SK-N-SH (cell line): ENCODE results near the gene EMX1. TPM values are rescaled to one million over a fixed set of nuclear protein-coding genes. Genes with fewer than 3 reads are reported as not detected.

Source experiments
- CTCF ChIA-PET: fragments of 300-600, 350-600 bp; formaldehyde crosslinking; extraction: SDS; loops from one replicate; lab custom pipeline; 2021; lab: Yijun Ruan, JAX
- POLR2A ChIA-PET: fragments of 350-600 bp; sonication (Branson Sonifier 250); formaldehyde crosslinking; extraction: SDS; loops from one replicate; lab custom pipeline; 2020; ENCODE audit warnings: antibody characterized with exemption, inconsistent platforms; lab: Yijun Ruan, JAX
- DNase-seq: peaks from one replicate; pipeline ENCODE4 v3.0.0; 2012
- H2AFZ ChIP-seq: fragments of 200-600 bp; sonication (generic); 2 replicates; pipeline ENCODE4 v1.8.1; 2016; ENCODE audit warnings: antibody characterized with exemption, mild to moderate bottlenecking, low read depth
- H3F3A ChIP-seq: fragments of 200-600 bp; sonication (generic); replicated peaks from 2 replicates; pipeline ENCODE3; 2016; ENCODE audit warnings: antibody characterized with exemption, mild to moderate bottlenecking; ENCODE audit not compliant: insufficient read depth
- H3K27ac ChIP-seq, 2 experiments: fragments of 200-500 bp in 1 of 2; fragments of 200-600 bp in 1 of 2; sonication (Bioruptor generic) in 1 of 2; sonication (generic), shearing (Covaris generic) in 1 of 2; 2 replicates each; pipeline versions ENCODE4 v1.5.1 to v1.6.1; 2014 to 2016; ENCODE audit warnings: low read depth in 2 of 2, inconsistent platforms in 1 of 2, low read length in 1 of 2, mild to moderate bottlenecking in 1 of 2, mixed read lengths in 1 of 2
- H3K27me3 ChIP-seq: fragments of 200-600 bp; sonication (generic), shearing (Covaris generic); 2 replicates; pipeline ENCODE4 v1.6.1; 2016; ENCODE audit warnings: mixed run types; ENCODE audit not compliant: insufficient read depth
- H3K36me3 ChIP-seq, 2 experiments: fragments of 200-500 bp in 1 of 2; fragments of 200-600 bp in 1 of 2; sonication (Bioruptor generic) in 1 of 2; sonication (generic) in 1 of 2; replicated peaks in 1 of 2; 2 replicates each; pipeline versions ENCODE3 to v1.5.1; 2014 to 2016; ENCODE audit warnings: low read length in 1 of 2, mild to moderate bottlenecking in 1 of 2; ENCODE audit not compliant: insufficient read depth in 2 of 2, control insufficient read depth in 1 of 2
- H3K4me1 ChIP-seq, 2 experiments: fragments of 200-500 bp in 1 of 2; fragments of 200-600 bp in 1 of 2; sonication (Bioruptor generic) in 1 of 2; sonication (generic), shearing (Covaris generic) in 1 of 2; 2 replicates each; pipeline versions ENCODE4 v1.5.1 to v1.6.1; 2014 to 2016; ENCODE audit warnings: low read depth in 1 of 2, low read length in 1 of 2, mixed run types in 1 of 2; ENCODE audit not compliant: insufficient read depth in 2 of 2, control insufficient read depth in 1 of 2
- H3K4me2 ChIP-seq: fragments of 200-600 bp; sonication (generic), shearing (Covaris generic); 2 replicates; pipeline ENCODE4 v1.6.1; 2017; ENCODE audit warnings: mixed run types
- H3K4me3 ChIP-seq, 2 experiments: fragments of 200-500 bp in 1 of 2; fragments of 200-600 bp in 1 of 2; sonication (Bioruptor generic) in 1 of 2; sonication (generic), shearing (Covaris generic) in 1 of 2; 2 replicates each; pipeline versions ENCODE4 v1.5.1 to v1.8.1; 2014 to 2016; ENCODE audit warnings: low read depth in 2 of 2, inconsistent platforms in 1 of 2, low read length in 1 of 2, mild to moderate bottlenecking in 1 of 2, mixed read lengths in 1 of 2, moderate library complexity in 1 of 2
- H3K79me2 ChIP-seq: fragments of 200-600 bp; sonication (generic); 2 replicates; pipeline ENCODE4 v1.8.1; 2017; ENCODE audit warnings: mild to moderate bottlenecking; ENCODE audit not compliant: insufficient read depth
- H3K9ac ChIP-seq: fragments of 200-600 bp; sonication (generic); 2 replicates; pipeline ENCODE4 v1.6.1; 2017; ENCODE audit warnings: mixed run types
- H3K9me2 ChIP-seq: fragments of 200-600 bp; sonication (generic); 2 replicates; pipeline ENCODE4 v1.6.1; 2017; ENCODE audit warnings: mixed run types
- H3K9me3 ChIP-seq: fragments of 200-600 bp; sonication (generic); 2 replicates; pipeline ENCODE4 v1.6.1; 2017; ENCODE audit warnings: mixed run types, mild to moderate bottlenecking, moderate library complexity
- H4K20me1 ChIP-seq: fragments of 200-600 bp; sonication (generic); 2 replicates; pipeline ENCODE4 v1.6.1; 2017; ENCODE audit warnings: mild to moderate bottlenecking, mixed run types; ENCODE audit not compliant: insufficient read depth
- CHD2 ChIP-seq: fragments of 150-350 bp; IDR thresholded peaks from 2 replicates; pipeline ENCODE4 v1.6.1; 2018; ENCODE audit warnings: low read length; ENCODE audit not compliant: partially characterized antibody
- FOSL2 ChIP-seq: IDR thresholded peaks from 2 replicates; pipeline ENCODE4 v1.4.0; 2012; ENCODE audit warnings: low read depth, mild to moderate bottlenecking, moderate library complexity, borderline replicate concordance
- FOXJ3 ChIP-seq: sonication (generic); formaldehyde crosslinking; IDR thresholded peaks from 2 replicates; pipeline ENCODE4 v1.5.1; 2020; ENCODE audit warnings: mild to moderate bottlenecking, missing genetic modification reagents
- FOXM1 ChIP-seq: IDR thresholded peaks from 2 replicates; pipeline ENCODE4 v1.4.0; 2012; ENCODE audit warnings: low read depth, mild to moderate bottlenecking
- GABPA ChIP-seq: IDR thresholded peaks from 2 replicates; pipeline ENCODE4 v1.4.0; 2012; ENCODE audit warnings: low read depth, mild to moderate bottlenecking
- JUND ChIP-seq: IDR thresholded peaks from 2 replicates; pipeline ENCODE4 v1.4.0; 2012
- MEF2A ChIP-seq: IDR thresholded peaks from 2 replicates; pipeline ENCODE4 v1.4.0; 2012; ENCODE audit warnings: low read depth, borderline replicate concordance
- MXI1 ChIP-seq: IDR thresholded peaks from 2 replicates; pipeline ENCODE4 v1.6.1; 2012; ENCODE audit warnings: mild to moderate bottlenecking, low read depth, low read length, improper control_type of control experiment
- NRF1 ChIP-seq: IDR thresholded peaks from 2 replicates; pipeline ENCODE4 v1.6.1; 2012; ENCODE audit warnings: low read depth, mild to moderate bottlenecking, low read length
- POLR2AphosphoS5 ChIP-seq: IDR thresholded peaks from 2 replicates; pipeline ENCODE4 v1.6.1; 2012; ENCODE audit warnings: low read depth, low read length
- RAD21 ChIP-seq: IDR thresholded peaks from 2 replicates; pipeline ENCODE4 v1.6.1; 2012; ENCODE audit warnings: mild to moderate bottlenecking, low read length
- RCOR1 ChIP-seq: fragments of 150-350 bp; IDR thresholded peaks from 2 replicates; pipeline ENCODE4 v1.6.1; 2017; ENCODE audit warnings: antibody characterized with exemption, low read length
- SIN3A ChIP-seq: IDR thresholded peaks from 2 replicates; pipeline ENCODE4 v1.6.1; 2012; ENCODE audit warnings: low read depth, mild to moderate bottlenecking, low read length, moderate library complexity, borderline replicate concordance
- WGBS: methylation state at CpG from one replicate; pipeline ENCODE4 v1.1.6; 2017; ENCODE audit warnings: low lambda C conversion rate; 5-methylcytosine and 5-hydroxymethylcytosine counted together
- polyA plus RNA-seq, 3 experiments: library from polyadenylated mRNA; depleted of rRNA; stranded (reverse); fragments of >200 nt; gene quantifications; 2 replicates each; pipeline ENCODE4 v1.2.3, GENCODE V29; 2012
- TF ChIP-seq, protein P1 (sequence below): IDR thresholded peaks from 2 replicates; pipeline ENCODE4 v1.4.0; 2012; ENCODE audit warnings: low read depth, borderline replicate concordance
- TF ChIP-seq, protein P2 (sequence below): IDR thresholded peaks from 2 replicates; pipeline ENCODE4 v1.4.0; 2012; ENCODE audit warnings: low read depth
- TF ChIP-seq, protein P3 (sequence below): fragments of 150-350 bp; IDR thresholded peaks from 2 replicates; pipeline ENCODE4 v1.6.1; 2016; ENCODE audit warnings: mild to moderate bottlenecking, low read depth, low read length

Gene EMX1
- polyA plus RNA-seq, 1 of the 3 experiments (the other 2 are of a cell fraction), result not detected

DNA sequence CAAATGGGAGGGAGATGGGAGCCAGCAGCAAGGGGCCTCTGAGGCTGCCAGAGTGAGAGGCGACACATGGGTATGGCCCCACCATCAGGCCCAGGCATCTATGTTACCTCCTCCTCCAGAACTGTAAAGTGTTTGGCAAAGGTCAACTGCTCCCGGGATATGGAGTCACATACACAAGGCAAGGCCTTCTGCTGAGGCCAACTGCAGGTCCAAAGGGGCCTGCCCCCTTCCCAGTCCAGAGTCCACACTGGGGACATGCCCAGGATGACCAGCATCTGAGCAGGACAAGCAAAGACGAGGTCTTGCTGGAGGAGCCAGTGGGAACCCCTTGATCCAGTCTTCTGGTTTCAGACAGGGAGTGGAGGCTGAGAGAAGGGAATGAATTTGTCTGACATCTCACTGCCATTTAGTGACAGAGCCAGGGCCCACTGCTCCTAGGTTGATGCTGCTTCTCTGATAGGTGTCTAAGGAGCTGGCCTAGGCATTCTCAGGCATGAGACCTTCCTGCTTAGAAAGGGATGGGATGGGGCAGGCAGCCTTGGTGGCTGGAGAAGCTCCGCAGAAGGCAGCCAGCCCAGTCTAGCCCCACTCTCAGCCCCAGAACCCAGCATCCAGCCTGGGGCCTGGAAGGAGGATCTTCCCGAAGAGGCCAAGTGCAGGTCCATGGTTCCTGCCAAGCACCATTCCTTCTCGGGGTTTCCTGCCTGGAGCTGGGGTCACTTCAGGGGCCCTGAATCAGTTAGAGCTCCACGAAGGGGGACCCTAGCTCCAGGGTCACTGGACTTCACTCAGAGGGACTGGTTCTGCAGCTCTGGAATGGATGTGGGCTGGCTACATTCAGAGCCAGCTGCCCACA, 26.4 kb downstream of the EMX1 start:
- no peaks in the 10 kb centered on the region for H3K9me3 ChIP-seq
- ChIA-PET POLR2A (no interaction called here), CTCF (interaction anchor here (1.0 to 4.1 kb wide), 6 partner anchors 11 to 83 kb away, joined by 3 to 13 read pairs (median 4); no protein-coding TSS in a partner anchor)
- no peak overlapping the region for H3K9ac ChIP-seq
- no peak overlapping the region for H3K4me2 ChIP-seq
- no peak for DNase-seq
- WGBS, result 85% methylated on average over 3 of the region's 7 CpGs
- no peaks in the 10 kb centered on the region for H3K4me1 ChIP-seq
- no peak overlapping the region for H3K4me3 ChIP-seq
- no peak for TF ChIP-seq FOXJ3 (CRISPR knock-in tag)
- TF ChIP-seq FOXM1, result no peak
- no peak for TF ChIP-seq CHD2
- TF ChIP-seq NRF1, result no peak
- TF ChIP-seq JUND, result no peak
- no peak for TF ChIP-seq RCOR1
- TF ChIP-seq, protein P1, sequence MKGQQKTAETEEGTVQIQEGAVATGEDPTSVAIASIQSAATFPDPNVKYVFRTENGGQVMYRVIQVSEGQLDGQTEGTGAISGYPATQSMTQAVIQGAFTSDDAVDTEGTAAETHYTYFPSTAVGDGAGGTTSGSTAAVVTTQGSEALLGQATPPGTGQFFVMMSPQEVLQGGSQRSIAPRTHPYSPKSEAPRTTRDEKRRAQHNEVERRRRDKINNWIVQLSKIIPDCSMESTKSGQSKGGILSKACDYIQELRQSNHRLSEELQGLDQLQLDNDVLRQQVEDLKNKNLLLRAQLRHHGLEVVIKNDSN, result no peak
- no peak for TF ChIP-seq POLR2AphosphoS5
- TF ChIP-seq, protein P2, sequence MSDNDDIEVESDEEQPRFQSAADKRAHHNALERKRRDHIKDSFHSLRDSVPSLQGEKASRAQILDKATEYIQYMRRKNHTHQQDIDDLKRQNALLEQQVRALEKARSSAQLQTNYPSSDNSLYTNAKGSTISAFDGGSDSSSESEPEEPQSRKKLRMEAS, result no peak
- TF ChIP-seq FOSL2, result no peak
- no peak for TF ChIP-seq GABPA
- TF ChIP-seq RAD21, result no peak
- no peak for TF ChIP-seq MXI1
- no peak for TF ChIP-seq MEF2A
- TF ChIP-seq, protein P3, sequence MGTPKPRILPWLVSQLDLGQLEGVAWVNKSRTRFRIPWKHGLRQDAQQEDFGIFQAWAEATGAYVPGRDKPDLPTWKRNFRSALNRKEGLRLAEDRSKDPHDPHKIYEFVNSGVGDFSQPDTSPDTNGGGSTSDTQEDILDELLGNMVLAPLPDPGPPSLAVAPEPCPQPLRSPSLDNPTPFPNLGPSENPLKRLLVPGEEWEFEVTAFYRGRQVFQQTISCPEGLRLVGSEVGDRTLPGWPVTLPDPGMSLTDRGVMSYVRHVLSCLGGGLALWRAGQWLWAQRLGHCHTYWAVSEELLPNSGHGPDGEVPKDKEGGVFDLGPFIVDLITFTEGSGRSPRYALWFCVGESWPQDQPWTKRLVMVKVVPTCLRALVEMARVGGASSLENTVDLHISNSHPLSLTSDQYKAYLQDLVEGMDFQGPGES, result no peak
- TF ChIP-seq SIN3A, result no peak
- H3F3A ChIP-seq, result no peaks in the 10 kb centered on the region
- no peaks in the 10 kb centered on the region for H3K36me3 ChIP-seq
- no peaks in the 10 kb centered on the region for H4K20me1 ChIP-seq
- no peaks in the 10 kb centered on the region for H3K27me3 ChIP-seq
- no peaks in the 10 kb centered on the region for H3K79me2 ChIP-seq
- H3K27ac ChIP-seq, result no peak overlapping the region
- H3K9me2 ChIP-seq, result no peaks in the 10 kb centered on the region
- no peak overlapping the region for H2AFZ ChIP-seq
